Superior temporal gyrus (tissue), 1 donor: ENCODE results near the gene MOB3A.

Experiments used
- DNase-seq: peaks from one replicate; pipeline ENCODE4 v3.0.0-alpha.2; 2016; ENCODE audit errors: extremely low spot score

MOB3A gene

DNA sequence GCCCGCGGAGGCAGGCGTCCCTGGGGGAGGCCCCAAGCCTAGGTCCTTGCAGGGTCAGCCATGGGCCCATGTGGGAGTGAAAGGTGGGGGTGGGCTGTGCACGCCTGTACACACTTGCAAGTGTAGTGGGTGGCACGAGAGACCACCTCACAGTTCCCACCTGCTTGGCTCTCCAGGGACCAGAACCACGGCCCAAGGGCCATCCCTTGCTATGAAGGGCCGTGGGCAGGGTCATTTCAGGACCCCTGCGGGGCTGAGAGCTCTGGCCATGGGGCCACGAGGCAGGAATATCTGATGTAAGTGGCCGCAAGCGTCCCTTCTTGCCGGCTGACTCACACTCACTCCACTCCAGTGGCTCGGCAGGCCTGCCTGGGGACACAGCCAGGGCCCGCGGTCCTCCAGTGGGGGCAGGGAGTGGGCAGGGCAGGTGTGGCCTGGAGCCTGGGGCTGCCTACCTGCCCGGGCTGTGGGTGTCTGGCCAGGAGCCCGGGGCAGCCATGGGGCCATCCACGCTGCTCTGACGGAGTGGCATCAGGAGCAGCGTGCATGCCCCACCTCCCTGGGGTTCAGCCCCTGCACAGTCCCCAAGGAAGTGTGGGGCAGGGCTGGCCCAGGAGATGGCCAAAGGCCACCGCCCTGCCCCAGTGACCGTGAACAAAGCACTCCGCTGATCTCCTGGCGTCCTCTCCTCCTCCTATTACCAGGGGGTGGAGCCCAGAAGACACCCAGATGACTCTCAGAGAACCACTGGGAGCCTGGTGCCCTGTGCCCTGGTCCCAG is 36.5 kb downstream of the MOB3A start:
- DNase-seq: peak; percentile 69

DNA sequence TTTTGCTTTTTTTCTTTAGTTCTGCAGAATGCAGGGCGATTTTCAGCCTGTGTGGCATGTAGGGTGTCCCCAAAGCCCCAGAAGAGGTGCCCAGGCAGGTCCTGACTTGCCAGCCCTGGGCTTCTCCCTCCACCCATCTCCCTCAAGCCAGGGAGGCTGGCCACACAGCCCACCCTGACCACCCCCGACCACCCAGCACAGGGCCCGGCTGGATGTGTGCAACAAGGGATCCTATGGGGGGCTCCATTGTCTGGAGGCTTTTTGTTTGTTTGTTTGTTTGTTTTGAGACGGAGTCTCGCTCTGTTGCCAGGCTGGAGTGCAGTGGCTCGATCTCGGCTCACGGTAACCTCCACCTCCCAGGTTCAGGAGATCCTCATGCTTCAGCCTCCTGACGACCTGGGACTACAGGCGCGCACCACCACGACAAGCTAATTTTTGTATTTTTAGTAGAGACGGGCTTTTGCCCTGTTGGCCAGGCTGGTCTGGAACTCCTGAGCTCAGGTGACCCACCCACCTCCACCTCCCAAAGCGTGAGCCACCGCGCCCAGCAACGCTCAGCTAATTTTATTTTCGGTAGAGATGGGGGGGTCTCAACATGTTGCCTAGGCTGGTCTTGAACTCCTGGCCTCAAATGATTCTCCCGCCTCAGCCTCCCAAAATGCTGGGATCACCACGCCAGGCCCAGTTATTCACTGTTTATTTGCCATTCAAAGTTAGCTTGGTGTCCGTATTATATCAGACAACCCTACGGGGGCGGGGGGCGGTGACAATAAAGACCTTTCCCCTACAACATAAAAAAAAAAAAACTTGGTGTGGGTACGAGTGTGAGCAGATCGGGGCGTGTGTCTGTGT is 37.3 kb downstream of the MOB3A start:
- no peak for DNase-seq

DNA sequence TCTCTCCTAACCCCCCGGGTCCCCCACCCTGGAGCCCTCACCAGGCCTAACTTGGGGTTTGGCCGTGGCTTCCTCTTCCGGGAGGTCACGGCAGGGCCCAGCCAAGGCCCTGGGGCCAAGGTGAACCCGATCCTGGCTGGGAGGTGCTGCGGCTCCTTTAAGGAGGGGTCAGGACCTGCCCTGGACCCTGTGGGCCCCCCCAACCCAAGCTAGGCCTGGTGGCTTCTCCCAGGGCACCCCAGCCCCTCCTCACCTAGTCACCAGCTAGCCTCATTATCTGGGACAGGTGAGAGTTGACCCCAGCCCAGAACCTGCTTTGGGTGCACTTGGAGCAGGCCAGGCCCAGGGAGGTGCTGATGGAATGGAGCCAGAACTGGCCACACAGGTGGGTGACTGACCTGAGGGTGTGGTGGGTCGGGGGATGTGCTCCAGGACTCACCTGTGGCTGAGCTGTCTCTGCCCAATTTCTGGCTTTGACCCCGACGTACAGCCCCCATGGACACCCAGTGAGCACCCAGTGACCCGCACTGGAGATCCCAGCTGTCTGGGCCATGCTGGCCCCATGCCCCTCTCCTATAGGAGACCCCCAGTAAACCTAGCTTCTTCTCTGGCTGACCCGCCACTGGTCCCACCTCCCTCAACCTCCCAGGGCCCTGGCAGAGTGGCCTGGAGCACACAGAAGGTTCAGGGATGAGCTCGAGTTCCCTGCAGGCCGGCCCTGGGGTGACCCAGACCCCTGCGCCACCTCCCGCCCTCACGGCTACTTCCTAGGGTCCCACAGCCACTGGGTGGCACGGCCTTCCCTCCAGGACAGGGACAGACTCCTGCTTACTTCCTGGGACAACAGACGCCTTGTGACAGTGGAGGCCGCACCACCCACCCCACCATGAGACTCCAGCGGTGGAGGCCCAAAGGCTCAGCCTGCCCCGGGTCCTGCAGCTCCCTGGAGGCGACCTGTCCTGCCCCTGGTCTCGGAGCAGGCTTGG is 38.3 kb downstream of the MOB3A start:
- no peak for DNase-seq

GRCh38 chr19:2056837-2057192 is 39.3 kb downstream of the MOB3A start:
- DNase-seq: no peak

- no peak for DNase-seq
Measured at GRCh38 chr19:2055931-2056836, 39.9 kb downstream of the MOB3A start.

DNA sequence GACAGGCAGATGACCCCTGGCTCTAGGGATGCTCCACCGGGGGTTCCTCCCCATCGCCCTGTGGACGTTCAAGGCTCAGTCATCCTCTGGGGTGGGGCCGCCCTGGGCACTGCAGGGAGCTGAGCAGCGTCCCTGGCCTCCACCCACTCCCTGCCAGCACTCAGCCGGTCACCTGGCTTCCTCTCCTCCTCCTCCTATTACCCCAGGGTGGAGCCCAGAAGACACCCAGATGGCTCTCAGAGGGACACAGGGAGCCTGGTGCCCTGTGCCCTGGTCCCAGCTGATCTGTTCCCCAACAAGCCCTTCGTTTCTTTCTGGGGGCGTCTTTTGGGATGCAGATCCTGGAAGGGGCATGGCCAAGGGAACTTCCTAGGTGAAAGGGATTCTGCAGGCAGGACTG is 41.4 kb downstream of the MOB3A start:
- no peak for DNase-seq

- no peak for DNase-seq
Measured at GRCh38 chr19:2053601-2054389, 42.3 kb downstream of the MOB3A start.

DNA sequence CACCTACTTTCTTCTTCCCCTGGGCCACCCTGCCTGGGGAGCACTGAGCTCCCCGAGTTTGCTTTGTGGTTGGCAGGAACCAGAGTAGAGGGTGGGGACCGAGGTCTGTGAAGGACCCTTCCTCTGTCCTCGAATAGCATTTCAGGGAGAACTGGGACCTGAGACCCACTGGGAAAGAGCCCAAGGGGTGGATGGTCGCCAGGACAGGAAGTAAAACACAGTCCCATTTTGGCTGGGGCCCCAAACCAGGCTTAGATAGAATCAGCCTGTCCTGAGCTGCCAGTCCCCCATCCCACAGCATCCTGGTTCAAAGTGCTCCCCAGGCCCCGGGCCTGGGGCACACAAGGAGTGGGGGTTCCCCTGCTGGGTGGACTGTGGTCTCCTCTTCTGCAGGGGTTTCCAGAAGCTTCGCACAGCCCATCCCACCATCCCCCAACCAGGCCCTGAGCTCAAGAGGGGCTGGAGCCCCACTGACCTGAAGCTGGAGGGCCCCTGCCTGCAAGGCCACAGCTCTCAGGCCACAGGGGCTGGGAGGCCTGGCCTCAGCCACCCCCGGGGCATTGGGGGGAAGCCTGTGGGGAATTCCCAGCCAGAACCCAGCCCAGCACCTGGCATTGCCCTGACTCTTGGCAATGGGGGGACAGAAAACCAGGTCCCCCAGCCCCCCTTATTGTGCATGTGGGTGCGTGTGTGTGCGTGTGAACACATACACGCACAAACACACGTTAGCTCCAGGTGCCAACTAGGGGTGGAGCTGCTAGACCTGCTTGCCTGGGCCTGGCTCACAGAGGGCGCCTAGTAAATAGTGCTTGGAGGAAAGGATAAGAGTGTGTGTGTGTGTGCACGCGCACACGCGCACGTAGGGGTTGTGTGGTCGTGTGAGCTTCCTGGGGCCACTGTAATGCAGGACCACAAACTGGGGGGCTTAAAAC is 44.1 kb downstream of the MOB3A start:
- DNase-seq: no peak

GRCh38 chr19:2050991-2051772 is 44.9 kb downstream of the MOB3A start, which contains the start of gene MKNK2:
Gene MKNK2, minus strand, starts transcription at chr19:2051244. Its CDS starts 393 bp downstream, at chr19:2050851.
- peak; percentile 94 for DNase-seq

GRCh38 chr19:2050349-2050990 is 45.7 kb downstream of the MOB3A start:
- DNase-seq: no peak

- peak; percentile 68 for DNase-seq
Measured at GRCh38 chr19:2049741-2050348, 46.3 kb downstream of the MOB3A start.

- DNase-seq: no peak
Measured at GRCh38 chr19:2048959-2049740, 47.0 kb downstream of the MOB3A start.

DNA sequence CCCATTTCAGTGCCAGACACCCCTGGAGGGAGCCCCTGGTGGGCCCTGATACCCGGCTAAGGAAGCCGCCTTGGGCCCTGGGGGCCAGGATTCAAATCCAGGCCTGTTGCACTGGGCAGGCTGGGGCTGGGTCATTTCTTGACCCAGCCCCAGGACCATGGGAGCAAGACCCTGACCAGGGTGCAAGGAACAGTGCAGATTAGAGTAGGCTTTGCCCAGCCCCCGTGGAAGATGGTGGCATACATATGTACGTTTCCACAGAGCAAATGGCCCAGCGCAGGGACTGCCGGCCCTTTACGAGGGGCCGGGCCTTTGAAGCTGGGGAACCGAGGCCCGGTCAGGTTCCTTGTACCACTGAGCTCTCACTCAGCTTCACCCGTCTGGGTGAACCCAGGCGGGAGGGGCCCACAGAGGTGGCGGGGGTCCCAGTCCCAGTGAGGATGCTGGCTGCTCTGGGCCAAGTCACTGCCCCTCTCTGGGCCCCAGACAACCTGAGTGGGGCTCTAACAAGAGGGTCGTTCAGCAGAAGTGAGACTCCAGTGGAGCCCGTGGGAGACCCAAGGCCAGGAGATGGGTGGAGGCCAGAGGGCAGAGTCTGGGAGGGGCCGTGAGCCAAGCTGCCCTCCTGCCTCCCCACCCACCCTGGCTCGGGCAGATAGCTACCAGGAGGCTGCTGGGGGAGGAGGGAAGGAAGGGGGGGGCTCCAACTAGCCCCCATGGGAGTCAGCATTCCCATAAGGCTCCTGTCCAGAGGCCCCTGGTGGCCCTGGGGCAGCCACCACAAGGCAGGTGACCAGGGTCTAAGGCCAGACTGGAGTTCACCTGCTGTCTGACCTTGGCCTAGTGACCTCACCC is 47.8 kb downstream of the MOB3A start:
- DNase-seq: no peak

- no peak for DNase-seq
Measured at GRCh38 chr19:2047449-2048103, 48.5 kb downstream of the MOB3A start.

- DNase-seq: no peak
Measured at GRCh38 chr19:2047076-2047448, 49.1 kb downstream of the MOB3A start.
